T-cell (primary cell): ENCODE results near the gene DCC. TPM values are rescaled to one million over a fixed set of nuclear protein-coding genes. Genes with fewer than 3 reads are reported as not detected.

ENCODE experiments used
- ATAC-seq, 4 experiments: fragments of 200-7000 bp in 3 of 4; fragments of 150-1000 bp in 1 of 4; cut with Tn5 transposase; replicated peaks in 1 of 4; 1 replicate in 3 of 4; 2 replicates in 1 of 4; pipeline ENCODE4 v1.10.0; 2021; ENCODE audit warnings: moderate library complexity in 3 of 4, mild to moderate bottlenecking in 2 of 4, moderate number of reproducible peaks in 1 of 4
- CTCF ChIA-PET, 2 donors: fragments of 300-600 bp; sonication (Branson Sonifier 250); formaldehyde crosslinking; loops; one replicate each; lab custom pipeline; 2022; ENCODE audit warnings: antibody characterized with exemption in 2 of 2; lab: Charles Lee
- POLR2A ChIA-PET, 2 donors: fragments of 300-600 bp; sonication (Branson Sonifier 250); formaldehyde crosslinking; loops; one replicate each; lab custom pipeline; 2022; ENCODE audit warnings: antibody characterized with exemption in 2 of 2; lab: Charles Lee
- DNase-seq, 35 experiments: peaks; one replicate each; pipeline versions ENCODE4 v3.0.0 to v3.0.0-alpha.2; 2013 to 2023
- H3K27ac ChIP-seq: one replicate; pipeline ENCODE4 v1.5.1; 2013; ENCODE audit warnings: low read length
- H3K27me3 ChIP-seq, 2 experiments: replicated peaks in 1 of 2; 1 replicate in 1 of 2; 2 replicates in 1 of 2; pipeline versions ENCODE4 v1.6.1 to v1.7.0; 2013; ENCODE audit warnings: low read length in 1 of 2, mixed read lengths in 1 of 2; ENCODE audit not compliant: control insufficient read depth in 2 of 2, insufficient read depth in 2 of 2; ENCODE audit errors: extremely low read depth in 1 of 2
- H3K36me3 ChIP-seq, 2 donors: 1 replicate in 1 of 2; 2 replicates in 1 of 2; pipeline versions ENCODE4 v1.6.1 to v1.7.0; 2013; ENCODE audit warnings: low read length in 1 of 2; ENCODE audit not compliant: control insufficient read depth in 2 of 2, insufficient read depth in 1 of 2; ENCODE audit errors: extremely low read depth in 1 of 2
- H3K4me1 ChIP-seq, 2 experiments: 1 replicate in 1 of 2; 2 replicates in 1 of 2; pipeline versions ENCODE4 v1.6.1 to v1.7.0; 2013; ENCODE audit warnings: low read length in 2 of 2, mixed read lengths in 1 of 2; ENCODE audit not compliant: insufficient read depth in 2 of 2, control insufficient read depth in 1 of 2; ENCODE audit errors: extremely low read depth in 1 of 2
- H3K4me3 ChIP-seq, 2 donors: 1 replicate in 1 of 2; 2 replicates in 1 of 2; pipeline versions ENCODE4 v1.5.1 to v1.7.0; 2013; ENCODE audit warnings: mild to moderate bottlenecking in 2 of 2, low read length in 1 of 2, moderate library complexity in 1 of 2; ENCODE audit not compliant: control insufficient read depth in 1 of 2; ENCODE audit errors: extremely low read depth in 1 of 2
- H3K9me3 ChIP-seq: 2 replicates; pipeline ENCODE4 v1.7.0; 2013
- H3K27ac Mint-ChIP-seq, 2 donors: one replicate each; pipeline ENCODE4 v1.8.0; 2020 to 2021; ENCODE audit warnings: mild to moderate bottlenecking in 2 of 2, mixed read lengths in 2 of 2
- H3K27me3 Mint-ChIP-seq, 2 donors: one replicate each; pipeline ENCODE4 v1.8.0; 2021 to 2022; ENCODE audit warnings: mixed read lengths in 2 of 2
- H3K36me3 Mint-ChIP-seq: one replicate; pipeline ENCODE4 v1.8.0; 2021; ENCODE audit warnings: mixed read lengths
- H3K4me1 Mint-ChIP-seq, 3 donors: one replicate each; pipeline ENCODE4 v1.8.0; 2020 to 2022; ENCODE audit warnings: mixed read lengths in 3 of 3, mild to moderate bottlenecking in 1 of 3
- H3K4me3 Mint-ChIP-seq, 3 donors: one replicate each; pipeline ENCODE4 v1.8.0; 2020 to 2022; ENCODE audit warnings: mild to moderate bottlenecking in 3 of 3, mixed read lengths in 3 of 3, moderate library complexity in 3 of 3
- H3K9me3 Mint-ChIP-seq, 3 donors: one replicate each; pipeline ENCODE4 v1.8.0; 2020 to 2022; ENCODE audit warnings: mixed read lengths in 3 of 3
- WGBS: methylation state at CpG from one replicate; pipeline ENCODE4 v1.1.5; 2013; ENCODE audit warnings: missing lambda C conversion rate; ENCODE audit not compliant: insufficient coverage; 5-methylcytosine and 5-hydroxymethylcytosine counted together
- total RNA-seq, 35 experiments: library from RNA in 6 of 35; stranded (reverse) in 6 of 35; fragments of 120-200 nt in 1 of 35; gene quantifications; one replicate each; pipeline versions ENCODE4 v1.2.1 to v1.2.4 and lab custom pipeline; 2013 to 2026

Gene DCC
- total RNA-seq, 5 donors from 2014 or later (not counting 1 experiment from before 2014, with no cell fraction given), result not detected

- DNase-seq (no peak), ATAC-seq (no peak)
- ChIA-PET CTCF (no interaction called here), POLR2A (no interaction called here)
- no peak overlapping the region for H3K27ac ChIP-seq
- H3K4me3 ChIP-seq, result no peak overlapping the region
- H3K9me3 ChIP-seq, result no peaks in the 10 kb centered on the region
- H3K4me1 ChIP-seq, result no peaks in the 10 kb centered on the region
- peaks cover 0 to 3% (median 0%) of the 10 kb centered on the region in 3 donors for H3K9me3 Mint-ChIP-seq
- no peaks in the 10 kb centered on the region for H3K27me3 ChIP-seq
- H3K36me3 Mint-ChIP-seq, result no peaks in the 10 kb centered on the region
- H3K27ac Mint-ChIP-seq, result no peak overlapping the region
- no peaks in the 10 kb centered on the region for H3K36me3 ChIP-seq
- H3K4me1 Mint-ChIP-seq, result no peaks in the 10 kb centered on the region
- 80% methylated on average over 1 of the region's 5 CpGs for WGBS
- no peaks in the 10 kb centered on the region for H3K27me3 Mint-ChIP-seq
- H3K4me3 Mint-ChIP-seq, result no peak overlapping the region
Measured at GRCh38 chr18:52897611-52898484, 557.9 kb downstream of the DCC start.

GRCh38 chr18:52898485-52899058, 558.6 kb downstream of the DCC start:
- peaks cover 0 to 3% (median 0%) of the 10 kb centered on the region in 3 donors for H3K9me3 Mint-ChIP-seq
- H3K27ac Mint-ChIP-seq, result no peak overlapping the region
- ChIA-PET CTCF (no interaction called here), POLR2A (interaction anchor here in 1 of 2 donors (0.6 kb wide), 1 partner anchor 36 kb away, joined by 3 read pairs; no protein-coding TSS in a partner anchor)
- no peaks in the 10 kb centered on the region for H3K4me1 ChIP-seq
- no peak for ATAC-seq
- H3K27ac ChIP-seq, result no peak overlapping the region
- DNase-seq, result no peak
- H3K27me3 Mint-ChIP-seq, result no peaks in the 10 kb centered on the region
- H3K4me3 ChIP-seq, result no peak overlapping the region
- no peaks in the 10 kb centered on the region for H3K36me3 Mint-ChIP-seq
- no peak overlapping the region for H3K4me3 Mint-ChIP-seq
- H3K9me3 ChIP-seq, result no peaks in the 10 kb centered on the region
- WGBS, result no CpG with 5 or more reads among the region's 3 CpGs
- H3K36me3 ChIP-seq, result no peaks in the 10 kb centered on the region
- no peaks in the 10 kb centered on the region for H3K4me1 Mint-ChIP-seq
- no peaks in the 10 kb centered on the region for H3K27me3 ChIP-seq

- POLR2A ChIA-PET, result no interaction called here
- DNase-seq, result no peak
- no CpG with 5 or more reads among the region's 3 CpGs for WGBS
Measured at GRCh38 chr18:52902188-52902587, 562.2 kb downstream of the DCC start.

GRCh38 chr18:52903857-52904256, 563.9 kb downstream of the DCC start:
- Histone ChIP-seq H3K9me3 (no peaks in the 10 kb centered on the region), H3K36me3 (no peaks in the 10 kb centered on the region), H3K27ac (no peak overlapping the region), H3K27me3 (no peaks in the 10 kb centered on the region), H3K4me3 (no peak overlapping the region), H3K4me1 (no peaks in the 10 kb centered on the region)
- DNase-seq, result no peak
- ChIA-PET POLR2A (no interaction called here), CTCF (no interaction called here)
- H3K36me3 Mint-ChIP-seq, result no peaks in the 10 kb centered on the region
- ATAC-seq, result no peak
- H3K4me3 Mint-ChIP-seq, result no peak overlapping the region
- H3K4me1 Mint-ChIP-seq, result no peaks in the 10 kb centered on the region
- peaks cover 0 to 5% (median 4%) of the 10 kb centered on the region in 3 donors for H3K9me3 Mint-ChIP-seq
- H3K27me3 Mint-ChIP-seq, result no peaks in the 10 kb centered on the region
- 56% methylated on average over 1 of the region's 3 CpGs for WGBS
- no peak overlapping the region for H3K27ac Mint-ChIP-seq

More at GRCh38 chr18:52902188-52902587, 562.2 kb downstream of the DCC start:
- Histone ChIP-seq H3K9me3 (no peaks in the 10 kb centered on the region), H3K27me3 (no peaks in the 10 kb centered on the region), H3K4me3 (no peak overlapping the region), H3K27ac (no peak overlapping the region), H3K36me3 (no peaks in the 10 kb centered on the region), H3K4me1 (no peaks in the 10 kb centered on the region)
- Mint-ChIP-seq H3K27me3 (no peaks in the 10 kb centered on the region), H3K27ac (no peak overlapping the region), H3K9me3 (peaks cover 0 to 5% (median 0%) of the 10 kb centered on the region in 3 donors), H3K4me1 (no peaks in the 10 kb centered on the region), H3K36me3 (no peaks in the 10 kb centered on the region), H3K4me3 (no peak overlapping the region)
- no peak for ATAC-seq
- CTCF ChIA-PET, result no interaction called here

- 82% methylated on average over 6 of the region's 9 CpGs for WGBS
- Histone ChIP-seq H3K4me1 (no peaks in the 10 kb centered on the region), H3K4me3 (no peak overlapping the region), H3K9me3 (no peaks in the 10 kb centered on the region), H3K36me3 (no peaks in the 10 kb centered on the region), H3K27ac (no peak overlapping the region), H3K27me3 (no peaks in the 10 kb centered on the region)
- Mint-ChIP-seq H3K27ac (no peak overlapping the region), H3K4me1 (no peaks in the 10 kb centered on the region), H3K27me3 (no peaks in the 10 kb centered on the region), H3K36me3 (no peaks in the 10 kb centered on the region), H3K9me3 (peaks cover 0 to 9% (median 5%) of the 10 kb centered on the region in 3 donors), H3K4me3 (no peak overlapping the region)
- ATAC-seq, result no peak
- DNase-seq, result no peak
- ChIA-PET POLR2A (no interaction called here), CTCF (no interaction called here)
Measured at GRCh38 chr18:52907543-52908308, 567.7 kb downstream of the DCC start.

GRCh38 chr18:52914148-52914547, 574.2 kb downstream of the DCC start:
- Histone ChIP-seq H3K4me1 (no peaks in the 10 kb centered on the region), H3K9me3 (no peaks in the 10 kb centered on the region), H3K36me3 (no peaks in the 10 kb centered on the region), H3K27ac (no peak overlapping the region), H3K27me3 (no peaks in the 10 kb centered on the region), H3K4me3 (no peak overlapping the region)
- Mint-ChIP-seq H3K27ac (no peak overlapping the region), H3K36me3 (no peaks in the 10 kb centered on the region), H3K9me3 (peaks cover 5 to 10% (median 10%) of the 10 kb centered on the region in 3 donors), H3K4me3 (no peak overlapping the region), H3K27me3 (no peaks in the 10 kb centered on the region), H3K4me1 (no peaks in the 10 kb centered on the region)
- DNase-seq, result no peak
- ATAC-seq, result no peak
- POLR2A ChIA-PET, result no interaction called here
- WGBS, result no CpG with 5 or more reads among the region's 3 CpGs
- CTCF ChIA-PET, result no interaction called here
